ENCODE measurements around the gene C4A.
A peak's percentile ranks its signal among the peaks of the same experiment; 100 is the strongest.
"Not testable (repeated sequence)": the region's sequence is repeated elsewhere in the genome, so short reads cannot be mapped to it uniquely, and the experiment has no call there.

C4A gene

DNA sequence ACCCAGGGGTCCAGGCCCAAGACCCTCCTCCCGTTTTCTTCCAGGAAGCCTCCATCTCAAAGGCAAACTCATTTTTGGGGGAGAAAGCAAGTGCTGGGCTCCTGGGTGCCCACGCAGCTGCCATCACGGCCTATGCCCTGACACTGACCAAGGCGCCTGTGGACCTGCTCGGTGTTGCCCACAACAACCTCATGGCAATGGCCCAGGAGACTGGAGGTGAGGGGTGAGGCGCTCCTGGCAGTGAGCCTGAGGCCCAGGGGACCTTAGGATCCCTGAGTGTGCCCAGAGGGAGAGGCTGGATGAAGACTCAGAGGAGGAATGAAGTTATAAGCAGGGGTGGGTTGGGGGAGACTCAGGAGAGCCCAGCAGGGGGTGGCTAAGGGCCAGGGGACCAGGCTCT is 14.5 kb downstream of the C4A start:
- H3K4me1 Mint-ChIP-seq; H3K4me3 Mint-ChIP-seq; H3K27ac Mint-ChIP-seq; ATAC-seq; DNase-seq (ENCODE audit: low spot score in 2 of 2); H3K36me3 Mint-ChIP-seq; H3K9me3 Mint-ChIP-seq: not testable (repeated sequence)

DNA sequence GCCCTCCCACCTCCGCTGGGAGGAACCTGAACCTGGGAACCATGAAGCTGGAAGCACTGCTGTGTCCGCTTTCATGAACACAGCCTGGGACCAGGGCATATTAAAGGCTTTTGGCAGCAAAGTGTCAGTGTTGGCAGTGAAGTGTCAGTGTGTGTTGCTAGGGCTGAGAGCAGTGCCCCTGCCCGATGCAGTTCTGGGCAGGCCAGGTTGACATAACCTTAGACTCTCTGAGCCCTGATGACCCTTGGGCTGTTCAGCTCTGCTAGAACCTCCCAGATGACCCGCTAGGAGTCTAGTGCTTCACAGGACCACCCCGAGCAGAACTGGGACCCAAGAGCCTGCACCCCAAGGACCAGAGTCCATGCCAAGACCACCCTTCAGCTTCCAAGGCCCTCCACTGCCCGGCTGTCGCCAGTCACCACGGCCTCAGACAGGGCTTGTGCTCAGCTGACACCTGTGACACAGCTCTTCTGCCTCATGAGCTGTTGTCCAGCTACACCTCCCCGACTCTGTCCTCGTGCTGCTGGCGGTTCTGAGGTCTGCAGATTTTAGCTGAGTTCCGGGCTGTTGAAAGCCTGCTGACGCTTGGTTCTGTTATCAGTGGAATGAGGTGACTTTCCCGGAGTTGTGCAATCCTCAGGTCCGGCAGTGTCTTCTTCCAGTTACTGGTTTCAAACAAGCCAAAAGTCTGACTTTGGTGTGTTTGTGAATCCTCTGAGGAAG is 20.9 kb downstream of the C4A start:
- not testable (repeated sequence) for ATAC-seq; DNase-seq (ENCODE audit: low spot score in 2 of 2); H3K9me3 Mint-ChIP-seq; H3K4me3 Mint-ChIP-seq; H3K27ac Mint-ChIP-seq; H3K36me3 Mint-ChIP-seq; H3K4me1 Mint-ChIP-seq

GRCh38 chr6:32003301-32003700 is 21.4 kb downstream of the C4A start:
- H3K9me3 Mint-ChIP-seq; ATAC-seq; DNase-seq (ENCODE audit: low spot score in 2 of 2); H3K4me3 Mint-ChIP-seq; H3K4me1 Mint-ChIP-seq; H3K36me3 Mint-ChIP-seq; H3K27ac Mint-ChIP-seq: not testable (repeated sequence)

DNA sequence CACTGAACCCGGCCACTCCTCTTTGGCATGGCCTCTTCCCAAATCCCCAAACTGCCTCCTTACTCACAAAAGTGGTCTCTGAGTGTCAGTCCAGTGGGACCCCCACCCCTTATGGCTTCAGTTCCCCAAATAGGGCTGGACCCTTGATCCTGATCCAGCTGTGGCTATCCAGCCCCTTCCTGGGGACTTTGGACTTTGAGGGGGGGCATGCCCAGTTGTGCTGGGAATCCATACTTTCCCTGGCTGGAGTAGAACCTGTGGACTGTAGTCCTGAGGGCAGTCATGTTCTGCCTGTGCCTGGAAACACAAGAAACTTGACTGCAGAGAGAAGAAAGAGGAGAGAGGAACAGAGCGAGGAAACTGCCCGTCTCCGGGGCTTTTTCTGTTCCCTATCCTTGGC is 22.5 kb downstream of the C4A start:
- not testable (repeated sequence) for DNase-seq (ENCODE audit: low spot score in 2 of 2); H3K4me3 Mint-ChIP-seq; H3K36me3 Mint-ChIP-seq; ATAC-seq; H3K27ac Mint-ChIP-seq; H3K9me3 Mint-ChIP-seq; H3K4me1 Mint-ChIP-seq

DNA sequence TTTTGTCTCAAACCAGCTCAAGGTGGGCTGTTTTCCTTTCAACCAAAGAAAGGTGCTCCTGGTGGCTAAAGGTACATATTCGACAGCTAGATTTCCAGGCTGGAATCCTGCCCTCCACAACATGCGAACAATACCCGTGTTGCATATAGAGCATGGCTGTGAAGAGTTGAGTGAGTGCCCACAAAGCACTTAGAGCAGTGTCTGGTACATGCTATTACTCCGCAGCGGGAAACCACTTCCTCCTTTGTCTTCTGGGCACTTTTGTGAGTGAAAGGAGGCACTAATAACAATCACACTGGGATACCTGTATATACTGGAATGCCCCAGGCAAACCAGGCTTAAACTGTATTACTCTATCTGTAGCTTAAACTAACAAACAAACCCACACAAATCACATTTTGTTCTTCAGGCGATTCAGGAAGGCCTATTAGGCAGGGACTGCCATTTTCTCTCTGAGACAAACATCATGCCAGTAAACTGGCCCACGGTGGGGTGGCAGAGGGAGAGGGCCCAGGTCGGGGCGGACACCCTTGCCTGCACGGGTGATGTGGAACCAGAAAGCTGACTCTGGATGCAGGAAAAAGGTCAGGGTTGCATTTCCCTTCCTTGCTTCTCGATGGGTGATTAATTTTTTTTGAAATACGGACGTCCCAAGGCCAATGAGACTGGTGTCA is 23.1 kb downstream of the C4A start:
- H3K36me3 Mint-ChIP-seq; H3K4me1 Mint-ChIP-seq; DNase-seq (ENCODE audit: low spot score in 2 of 2); H3K27ac Mint-ChIP-seq; H3K9me3 Mint-ChIP-seq; H3K4me3 Mint-ChIP-seq: not testable (repeated sequence)
- ATAC-seq = peak; percentile 81

GRCh38 chr6:32005538-32005880 is 23.7 kb downstream of the C4A start:
- not testable (repeated sequence) for H3K4me1 Mint-ChIP-seq; H3K4me3 Mint-ChIP-seq; DNase-seq (ENCODE audit: low spot score in 2 of 2); ATAC-seq; H3K27ac Mint-ChIP-seq; H3K9me3 Mint-ChIP-seq; H3K36me3 Mint-ChIP-seq

- not testable (repeated sequence) for H3K27ac Mint-ChIP-seq; H3K4me1 Mint-ChIP-seq; DNase-seq (ENCODE audit: low spot score in 2 of 2); H3K36me3 Mint-ChIP-seq; ATAC-seq; H3K9me3 Mint-ChIP-seq; H3K4me3 Mint-ChIP-seq
These were observed 24.2 kb downstream of the C4A start for GRCh38 chr6:32005991-32006529.

DNA sequence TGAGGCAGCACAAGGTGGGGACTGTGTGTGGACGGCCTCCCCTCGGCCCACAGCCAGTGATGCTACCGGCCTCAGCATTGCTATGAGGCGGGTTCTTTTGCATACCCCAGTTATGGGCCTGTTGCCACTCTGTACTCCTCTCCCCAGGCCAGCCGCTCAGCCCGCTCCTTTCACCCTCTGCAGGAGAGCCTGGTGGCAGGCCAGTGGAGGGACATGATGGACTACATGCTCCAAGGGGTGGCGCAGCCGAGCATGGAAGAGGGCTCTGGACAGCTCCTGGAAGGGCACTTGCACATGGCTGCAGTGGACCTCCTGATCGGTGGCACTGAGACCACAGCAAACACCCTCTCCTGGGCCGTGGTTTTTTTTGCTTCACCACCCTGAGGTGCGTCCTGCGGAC is 25.2 kb downstream of the C4A start:
- not testable (repeated sequence) for H3K27ac Mint-ChIP-seq; H3K36me3 Mint-ChIP-seq; ATAC-seq; H3K4me1 Mint-ChIP-seq; DNase-seq (ENCODE audit: low spot score in 2 of 2); H3K4me3 Mint-ChIP-seq; H3K9me3 Mint-ChIP-seq

GRCh38 chr6:32008037-32008436 is 26.2 kb downstream of the C4A start:
- H3K27ac Mint-ChIP-seq; ATAC-seq; H3K9me3 Mint-ChIP-seq; DNase-seq (ENCODE audit: low spot score in 2 of 2); H3K4me3 Mint-ChIP-seq; H3K36me3 Mint-ChIP-seq; H3K4me1 Mint-ChIP-seq: not testable (repeated sequence)

- DNase-seq (ENCODE audit: low spot score in 2 of 2); ATAC-seq: not testable (repeated sequence)
These were observed 26.8 kb downstream of the C4A start for GRCh38 chr6:32008616-32009015.

GRCh38 chr6:32009537-32009936 is 27.7 kb downstream of the C4A start:
- H3K27ac Mint-ChIP-seq; ATAC-seq; H3K4me3 Mint-ChIP-seq; DNase-seq (ENCODE audit: low spot score in 2 of 2); H3K9me3 Mint-ChIP-seq; H3K4me1 Mint-ChIP-seq; H3K36me3 Mint-ChIP-seq: not testable (repeated sequence)

More at GRCh38 chr6:32008616-32009015, 26.8 kb downstream of the C4A start:
- H3K9me3 Mint-ChIP-seq, H3K27ac Mint-ChIP-seq, H3K4me1 Mint-ChIP-seq, H3K4me3 Mint-ChIP-seq, H3K36me3 Mint-ChIP-seq: not testable (repeated sequence)

- not testable (repeated sequence) for H3K9me3 Mint-ChIP-seq; H3K4me1 Mint-ChIP-seq; H3K27ac Mint-ChIP-seq; H3K36me3 Mint-ChIP-seq; H3K4me3 Mint-ChIP-seq; DNase-seq (ENCODE audit: low spot score in 2 of 2); ATAC-seq
These were observed 29.1 kb downstream of the C4A start for GRCh38 chr6:32010856-32011530.

DNA sequence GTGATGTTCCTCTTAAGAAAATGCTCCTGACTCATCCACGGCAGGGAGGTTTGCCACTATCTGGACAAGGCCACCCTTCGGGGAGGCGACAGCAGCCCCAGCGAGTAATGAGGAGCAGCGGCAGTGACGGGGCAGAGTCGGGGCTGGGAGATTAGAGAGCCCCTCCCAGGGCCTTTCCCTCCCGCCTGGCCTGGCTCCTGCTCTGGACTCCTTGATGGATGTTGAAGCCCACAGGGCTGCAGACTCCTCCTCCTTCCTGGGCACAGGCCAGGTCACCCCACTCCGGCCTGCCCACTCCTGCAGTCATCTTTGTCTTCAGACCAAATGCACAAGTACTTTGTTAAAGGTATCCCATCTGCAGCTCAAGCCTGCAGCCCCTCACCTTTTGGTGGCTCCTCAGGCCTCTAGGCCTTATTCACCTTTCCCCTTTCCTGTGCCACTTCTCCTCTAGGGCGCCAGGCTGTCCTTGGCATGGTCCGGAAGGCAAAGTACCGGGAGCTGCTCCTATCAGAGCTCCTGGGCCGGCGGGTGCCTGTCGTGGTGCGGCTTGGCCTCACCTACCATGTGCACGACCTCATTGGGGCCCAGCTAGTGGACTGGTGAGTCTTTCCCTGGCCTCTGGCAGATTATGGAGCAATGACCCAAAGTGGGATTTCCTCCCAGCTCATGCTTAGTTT is 31.2 kb downstream of the C4A start:
- H3K36me3 Mint-ChIP-seq; H3K4me3 Mint-ChIP-seq; ATAC-seq; H3K9me3 Mint-ChIP-seq; H3K4me1 Mint-ChIP-seq; H3K27ac Mint-ChIP-seq; DNase-seq (ENCODE audit: low spot score in 2 of 2): not testable (repeated sequence)

GRCh38 chr6:32013738-32014137 is 31.9 kb downstream of the C4A start:
- not testable (repeated sequence) for H3K27ac Mint-ChIP-seq; H3K4me3 Mint-ChIP-seq; ATAC-seq; H3K4me1 Mint-ChIP-seq; H3K9me3 Mint-ChIP-seq; DNase-seq (ENCODE audit: low spot score in 2 of 2); H3K36me3 Mint-ChIP-seq

- H3K9me3 Mint-ChIP-seq; H3K27ac Mint-ChIP-seq; H3K4me3 Mint-ChIP-seq; H3K36me3 Mint-ChIP-seq; H3K4me1 Mint-ChIP-seq; DNase-seq (ENCODE audit: low spot score in 2 of 2); ATAC-seq: not testable (repeated sequence)
These were observed 32.7 kb downstream of the C4A start, which contains the start of gene C4B for GRCh38 chr6:32014547-32014946. Gene C4B, plus strand, starts transcription at chr6:32014795. Its CDS starts 51 bp downstream, at chr6:32014846.
